Measurements from ENCODE around the gene XPO5.

Gene XPO5

GRCh38 chr6:43481075-43481474, 94.8 kb downstream of the XPO5 start:
- H3K4me3 ChIP-seq (replicated peaks; ENCODE audit: low read depth, low read length) = no peak overlapping the region
- TF ChIP-seq, protein P1, sequence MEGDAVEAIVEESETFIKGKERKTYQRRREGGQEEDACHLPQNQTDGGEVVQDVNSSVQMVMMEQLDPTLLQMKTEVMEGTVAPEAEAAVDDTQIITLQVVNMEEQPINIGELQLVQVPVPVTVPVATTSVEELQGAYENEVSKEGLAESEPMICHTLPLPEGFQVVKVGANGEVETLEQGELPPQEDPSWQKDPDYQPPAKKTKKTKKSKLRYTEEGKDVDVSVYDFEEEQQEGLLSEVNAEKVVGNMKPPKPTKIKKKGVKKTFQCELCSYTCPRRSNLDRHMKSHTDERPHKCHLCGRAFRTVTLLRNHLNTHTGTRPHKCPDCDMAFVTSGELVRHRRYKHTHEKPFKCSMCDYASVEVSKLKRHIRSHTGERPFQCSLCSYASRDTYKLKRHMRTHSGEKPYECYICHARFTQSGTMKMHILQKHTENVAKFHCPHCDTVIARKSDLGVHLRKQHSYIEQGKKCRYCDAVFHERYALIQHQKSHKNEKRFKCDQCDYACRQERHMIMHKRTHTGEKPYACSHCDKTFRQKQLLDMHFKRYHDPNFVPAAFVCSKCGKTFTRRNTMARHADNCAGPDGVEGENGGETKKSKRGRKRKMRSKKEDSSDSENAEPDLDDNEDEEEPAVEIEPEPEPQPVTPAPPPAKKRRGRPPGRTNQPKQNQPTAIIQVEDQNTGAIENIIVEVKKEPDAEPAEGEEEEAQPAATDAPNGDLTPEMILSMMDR (IDR thresholded peaks at IDR 0.05; ENCODE audit: low read length, missing control alignments) = no peak
- DNase-seq (ENCODE audit: low read depth) = no peak

DNA sequence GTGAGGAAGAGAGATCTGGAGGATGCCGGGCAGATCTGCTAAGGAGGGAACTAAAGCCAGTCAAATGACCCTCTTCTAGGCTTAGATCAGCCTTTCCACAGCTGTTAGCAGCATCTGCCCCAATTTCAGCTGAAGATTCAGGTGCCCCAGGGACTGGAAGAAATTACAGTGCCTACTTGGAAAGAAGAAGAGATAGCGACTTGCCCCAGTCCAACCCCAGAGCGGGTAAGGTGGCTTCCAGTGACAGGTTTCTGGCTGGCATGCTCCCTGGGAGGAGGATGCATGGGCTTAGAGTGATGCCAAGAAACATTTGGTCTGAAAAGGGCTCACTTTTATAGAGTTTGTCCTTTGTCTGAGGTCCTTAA, 97.8 kb downstream of the XPO5 start:
- peak overlapping the region; percentile 78 for H3K4me3 ChIP-seq (replicated peaks; ENCODE audit: low read depth, low read length)
- DNase-seq (ENCODE audit: low read depth) = no peak
- TF ChIP-seq, protein P1 (IDR thresholded peaks at IDR 0.05; ENCODE audit: low read length, missing control alignments) = no peak

- TF ChIP-seq, protein P1 (IDR thresholded peaks at IDR 0.05; ENCODE audit: low read length, missing control alignments) = no peak
- H3K4me3 ChIP-seq (replicated peaks; ENCODE audit: low read depth, low read length) = peak within 1 kb of the TSS; percentile 78
- DNase-seq (ENCODE audit: low read depth) = peak; percentile 79
These were observed 98.4 kb downstream of the XPO5 start, which contains the start of gene TJAP1 for GRCh38 chr6:43477235-43478007. TJAP1 (plus strand) TSS chr6:43477570; CDS start chr6:43499002, 21,432 bp downstream.

DNA sequence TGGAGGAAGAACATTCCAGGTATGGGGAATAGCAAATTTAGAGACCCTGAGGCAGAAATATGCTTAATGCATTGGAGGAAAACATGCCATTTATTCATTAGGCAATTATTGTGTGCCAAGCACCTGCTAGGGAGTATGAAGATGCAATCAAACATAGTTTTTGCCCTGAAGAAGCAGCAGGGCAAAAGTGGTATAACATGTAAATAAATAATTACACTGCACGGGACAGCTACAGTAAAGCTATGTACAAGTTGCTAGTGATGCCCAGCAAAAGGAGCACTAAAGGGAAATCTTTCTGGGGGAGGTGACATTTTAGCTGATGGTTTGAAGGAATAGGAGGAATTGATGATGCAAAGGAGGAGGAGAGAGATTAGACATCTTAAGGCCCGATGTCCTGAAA, 99.1 kb downstream of the XPO5 start:
- TF ChIP-seq, protein P1 (IDR thresholded peaks at IDR 0.05; ENCODE audit: low read length, missing control alignments) = no peak
- no peak for DNase-seq (ENCODE audit: low read depth)
- H3K4me3 ChIP-seq (replicated peaks; ENCODE audit: low read depth, low read length) = peak overlapping the region; percentile 78

DNA sequence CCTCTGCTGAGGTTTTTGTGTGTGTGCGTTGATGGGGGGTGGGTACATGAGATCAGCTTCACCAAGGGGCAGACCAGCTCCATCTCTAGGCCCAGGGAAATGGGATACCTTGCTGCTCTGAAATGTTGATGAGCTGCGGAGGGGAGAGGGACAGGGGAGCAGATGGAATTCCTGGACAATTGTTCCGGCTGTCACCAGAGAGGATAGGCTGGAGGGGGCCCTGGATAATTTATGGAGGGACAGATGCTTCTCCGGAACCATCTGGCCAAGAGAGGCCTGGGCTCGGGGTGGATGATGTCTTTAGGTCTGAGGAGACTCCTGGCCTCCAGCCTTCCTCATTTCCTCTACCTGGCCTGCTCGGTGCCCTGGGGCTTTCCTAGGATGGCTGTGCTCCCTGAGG, 100.3 kb downstream of the XPO5 start:
- TF ChIP-seq, protein P1 (IDR thresholded peaks at IDR 0.05; ENCODE audit: low read length, missing control alignments) = no peak
- DNase-seq (ENCODE audit: low read depth) = no peak
- H3K4me3 ChIP-seq (replicated peaks; ENCODE audit: low read depth, low read length) = no peak overlapping the region

GRCh38 chr6:43472515-43472914, 103.3 kb downstream of the XPO5 start:
- TF ChIP-seq, protein P1 (IDR thresholded peaks at IDR 0.05; ENCODE audit: low read length, missing control alignments) = no peak
- no peak overlapping the region for H3K4me3 ChIP-seq (replicated peaks; ENCODE audit: low read depth, low read length)
- no peak for DNase-seq (ENCODE audit: low read depth)

Data from fibroblast of pulmonary artery (primary cell).